H9 (cell line): ENCODE measurements around the gene CHCT1. TPM values are rescaled to one million over a fixed set of nuclear protein-coding genes. Genes with fewer than 3 reads are reported as not detected.

Experiments
- DNase-seq: peaks from one replicate; pipeline ENCODE4 v3.0.0-alpha.2; 2017
- H2AFZ ChIP-seq: one replicate; pipeline ENCODE4 v1.6.1; 2013; ENCODE audit warnings: mild to moderate bottlenecking, low read length, control low read depth, moderate library complexity
- H2AK5ac ChIP-seq: 2 replicates; pipeline ENCODE4 v1.6.1; 2013; ENCODE audit warnings: low read length, control low read depth, mixed read lengths; ENCODE audit not compliant: insufficient read length
- H2BK120ac ChIP-seq: one replicate; pipeline ENCODE4 v1.6.1; 2013; ENCODE audit warnings: low read depth, mild to moderate bottlenecking, low read length, control low read depth, inconsistent platforms; ENCODE audit not compliant: poor library complexity, severe bottlenecking
- H2BK12ac ChIP-seq: 2 replicates; pipeline ENCODE4 v1.6.1; 2013; ENCODE audit warnings: low read length, control low read depth, mixed read lengths, low read depth; ENCODE audit not compliant: insufficient read length
- H2BK15ac ChIP-seq: 2 replicates; pipeline ENCODE4 v1.6.1; 2013; ENCODE audit warnings: low read depth, low read length, control low read depth
- H2BK20ac ChIP-seq: one replicate; pipeline ENCODE4 v1.6.1; 2013; ENCODE audit warnings: low read depth, mild to moderate bottlenecking, low read length, control low read depth, inconsistent platforms; ENCODE audit not compliant: poor library complexity, severe bottlenecking
- H2BK5ac ChIP-seq: 2 replicates; pipeline ENCODE4 v1.6.1; 2013; ENCODE audit warnings: low read length, control low read depth, mixed read lengths; ENCODE audit not compliant: insufficient read length
- H3K14ac ChIP-seq: 2 replicates; pipeline ENCODE4 v1.6.1; 2013; ENCODE audit warnings: low read length, control low read depth; ENCODE audit not compliant: insufficient read depth
- H3K18ac ChIP-seq: 2 replicates; pipeline ENCODE4 v1.6.1; 2013; ENCODE audit warnings: low read depth, mild to moderate bottlenecking, mixed read lengths, low read length, control low read depth; ENCODE audit not compliant: insufficient read length
- H3K23ac ChIP-seq: 2 replicates; pipeline ENCODE4 v1.6.1; 2013; ENCODE audit warnings: low read length, control low read depth, mixed read lengths, low read depth; ENCODE audit not compliant: insufficient read length
- H3K23me2 ChIP-seq: 2 replicates; pipeline ENCODE4 v1.6.1; 2013; ENCODE audit warnings: low read depth, mild to moderate bottlenecking, mixed read lengths, low read length, control low read depth; ENCODE audit not compliant: insufficient read length, poor library complexity, severe bottlenecking
- H3K27ac ChIP-seq: 2 replicates; pipeline ENCODE4 v1.5.1; 2013; ENCODE audit warnings: low read length, control low read depth, mixed read lengths, low read depth; ENCODE audit not compliant: insufficient read length
- H3K27me3 ChIP-seq: 2 replicates; pipeline ENCODE4 v1.6.1; 2013; ENCODE audit warnings: low read length, control low read depth, inconsistent platforms; ENCODE audit not compliant: insufficient read depth
- H3K4ac ChIP-seq: 2 replicates; pipeline ENCODE4 v1.6.1; 2013; ENCODE audit warnings: low read depth, mild to moderate bottlenecking, control low read depth, inconsistent platforms, low read length, moderate library complexity
- H3K4me1 ChIP-seq: 2 replicates; pipeline ENCODE4 v1.6.1; 2013; ENCODE audit warnings: low read length, control low read depth, inconsistent platforms; ENCODE audit not compliant: insufficient read depth
- H3K4me2 ChIP-seq: 2 replicates; pipeline ENCODE4 v1.6.1; 2013; ENCODE audit warnings: low read length, control low read depth, mixed read lengths; ENCODE audit not compliant: insufficient read length, insufficient read depth
- H3K56ac ChIP-seq: 2 replicates; pipeline ENCODE4 v1.6.1; 2013; ENCODE audit warnings: low read depth, mild to moderate bottlenecking, mixed read lengths, low read length, control low read depth; ENCODE audit not compliant: insufficient read length
- H3K79me1 ChIP-seq: 2 replicates; pipeline ENCODE4 v1.6.1; 2013; ENCODE audit warnings: low read depth, mild to moderate bottlenecking, moderate library complexity, low read length, control low read depth, inconsistent platforms; ENCODE audit not compliant: insufficient read depth, poor library complexity, severe bottlenecking
- H3K79me2 ChIP-seq: 2 replicates; pipeline ENCODE4 v1.6.1; 2013; ENCODE audit warnings: low read length, control low read depth, inconsistent platforms; ENCODE audit not compliant: insufficient read depth
- H3K9ac ChIP-seq: 2 replicates; pipeline ENCODE4 v1.6.1; 2013; ENCODE audit warnings: low read length, control low read depth, mixed read lengths; ENCODE audit not compliant: insufficient read length; ENCODE audit errors: extremely low read depth
- H3K9me3 ChIP-seq: one replicate; pipeline ENCODE4 v1.6.1; 2013; ENCODE audit warnings: low read depth, low read length, inconsistent platforms; ENCODE audit not compliant: control insufficient read depth
- H3T11ph ChIP-seq: one replicate; pipeline ENCODE4 v1.6.1; 2013; ENCODE audit warnings: mild to moderate bottlenecking, low read length, control low read depth, inconsistent platforms
- H4K20me1 ChIP-seq: one replicate; pipeline ENCODE4 v1.6.1; 2013; ENCODE audit not compliant: control insufficient read depth, insufficient read length, insufficient read depth
- H4K5ac ChIP-seq: 2 replicates; pipeline ENCODE4 v1.6.1; 2013; ENCODE audit warnings: low read depth, mild to moderate bottlenecking, mixed read lengths, low read length, control low read depth; ENCODE audit not compliant: insufficient read length
- H4K8ac ChIP-seq: replicated peaks from 2 replicates; pipeline ENCODE4 v1.6.1; 2013; ENCODE audit warnings: low read length, control low read depth, mixed read lengths, low read depth; ENCODE audit not compliant: insufficient read length
- H4K91ac ChIP-seq: 2 replicates; pipeline ENCODE4 v1.6.1; 2013; ENCODE audit warnings: low read depth, mild to moderate bottlenecking, moderate library complexity, mixed read lengths, low read length, control low read depth; ENCODE audit not compliant: insufficient read length
- H3K27ac Mint-ChIP-seq, 3 experiments: 2 replicates in 2 of 3; 3 replicates in 1 of 3; pipeline ENCODE4 v1.8.0; 2020 to 2021; ENCODE audit warnings: mixed read lengths in 3 of 3, mild to moderate bottlenecking in 1 of 3, moderate library complexity in 1 of 3
- H3K27me3 Mint-ChIP-seq: 2 replicates; pipeline ENCODE4 v1.8.0; 2021; ENCODE audit warnings: low read depth, mild to moderate bottlenecking, moderate library complexity, mixed read lengths
- H3K36me3 Mint-ChIP-seq, 3 experiments: 2 replicates in 2 of 3; 3 replicates in 1 of 3; pipeline ENCODE4 v1.8.0; 2020 to 2021; ENCODE audit warnings: low read depth in 3 of 3, mixed read lengths in 3 of 3; ENCODE audit not compliant: insufficient read depth in 1 of 3
- H3K4me1 Mint-ChIP-seq, 2 experiments: 2 replicates each; pipeline ENCODE4 v1.8.0; 2020; ENCODE audit warnings: mixed read lengths in 2 of 2
- H3K4me3 Mint-ChIP-seq, 2 experiments: 2 replicates in 1 of 2; 3 replicates in 1 of 2; pipeline ENCODE4 v1.8.0; 2020 to 2021; ENCODE audit warnings: mild to moderate bottlenecking in 2 of 2, mixed read lengths in 2 of 2, moderate library complexity in 1 of 2
- H3K9me3 Mint-ChIP-seq, 2 experiments: 2 replicates in 1 of 2; 3 replicates in 1 of 2; pipeline ENCODE4 v1.8.0; 2020; ENCODE audit warnings: mild to moderate bottlenecking in 2 of 2, mixed read lengths in 2 of 2, moderate library complexity in 1 of 2
- WGBS: extraction: QIAGEN DNeasy Blood & Tissue Kit; methylation state at CpG from one replicate; pipeline ENCODE4 v1.1.7; 2013; ENCODE audit warnings: missing lambda C conversion rate, low lambda C conversion rate, mixed read lengths; ENCODE audit not compliant: insufficient read length; ENCODE audit errors: extremely low coverage; 5-methylcytosine and 5-hydroxymethylcytosine counted together
- total RNA-seq: library from RNA; stranded (reverse); gene quantifications from 2 replicates; pipeline ENCODE4 v1.2.1, GENCODE V29; 2021
- TF ChIP-seq, protein P1 (sequence below): fragments of 200-600 bp; sonication (generic); conservative IDR thresholded peaks from 3 replicates; pipeline ENCODE4 v1.8.0; 2021; ENCODE audit warnings: antibody characterized with exemption, mild to moderate bottlenecking

Gene CHCT1
- total RNA-seq, 1 experiment from 2014 or later, result not detected

DNA sequence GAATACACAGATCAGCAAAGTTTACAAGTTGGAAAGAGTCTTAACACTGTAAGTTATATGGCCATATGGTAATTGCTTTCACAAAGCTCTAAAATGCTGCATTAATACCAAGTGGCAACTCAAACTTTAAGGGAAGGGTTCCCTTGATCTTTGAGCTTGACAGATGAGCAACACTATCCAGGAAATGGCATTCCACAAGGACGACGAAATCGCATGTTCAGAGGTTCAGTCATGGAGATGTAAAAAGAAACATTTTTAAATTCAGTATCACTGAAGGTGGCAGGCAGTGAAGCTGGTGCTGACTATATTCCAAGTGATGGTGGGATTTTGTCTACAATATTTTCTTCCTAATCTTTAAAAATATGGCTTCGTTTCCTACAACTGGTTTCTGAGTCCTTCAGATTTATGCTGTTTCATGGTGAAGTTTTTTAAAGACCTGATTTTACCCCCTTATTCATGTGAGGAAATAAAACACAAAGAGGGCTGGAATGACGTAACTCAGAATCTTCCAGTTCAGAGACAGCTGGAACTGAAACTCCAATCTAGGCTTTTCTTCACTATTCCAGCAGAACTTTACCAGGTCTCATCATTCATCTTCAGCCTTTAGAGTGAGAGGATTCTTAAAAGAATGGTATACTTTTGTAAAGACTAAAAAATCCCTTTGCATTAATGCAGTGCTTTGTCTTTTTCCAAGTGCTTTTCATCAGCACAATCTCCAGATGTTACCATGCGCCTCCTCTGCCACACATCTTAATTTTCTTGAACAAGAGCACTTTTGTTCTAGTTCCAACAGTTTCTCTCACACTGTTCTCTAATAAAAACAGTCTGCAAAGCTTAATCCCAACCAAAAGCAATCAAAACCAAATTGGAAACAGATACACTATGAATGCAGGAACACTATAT, 20.2 kb downstream of the CHCT1 start:
- no peak overlapping the region for H3K4me2 ChIP-seq
- no peak for DNase-seq
- Mint-ChIP-seq H3K4me1 (peaks cover 3% of the 10 kb centered on the region in 2 experiments; a peak in 2 of 4 replicates), H3K9me3 (peaks cover 3 to 8% of the 10 kb centered on the region in 2 experiments; a peak in 2 of 5 replicates), H3K27ac (no peak overlapping the region), H3K36me3 (peaks cover 0 to 8% (median 7%) of the 10 kb centered on the region in 3 experiments; a peak in 5 of 7 replicates), H3K4me3 (no peak overlapping the region), H3K27me3 (no peaks in the 10 kb centered on the region; the same call in 1 of the 2 replicates)
- H3K18ac ChIP-seq, result no peak overlapping the region
- no peak overlapping the region for H4K5ac ChIP-seq
- no peak overlapping the region for H3K23ac ChIP-seq
- H3K4ac ChIP-seq, result no peak overlapping the region
- no CpG with 5 or more reads among the region's 6 CpGs for WGBS
- H4K8ac ChIP-seq, result no peak overlapping the region
- H3K27ac ChIP-seq, result no peak overlapping the region
- H4K91ac ChIP-seq, result no peak overlapping the region
- H3K9ac ChIP-seq, result no peak overlapping the region
- no peaks in the 10 kb centered on the region for H3K23me2 ChIP-seq
- no peaks in the 10 kb centered on the region for H3K79me2 ChIP-seq
- H2AK5ac ChIP-seq, result no peak overlapping the region
- H3K27me3 ChIP-seq, result no peaks in the 10 kb centered on the region
- no peak overlapping the region for H2BK120ac ChIP-seq
- no peaks in the 10 kb centered on the region for H3K79me1 ChIP-seq
- no peak overlapping the region for H3K14ac ChIP-seq
- H3K9me3 ChIP-seq, result no peaks in the 10 kb centered on the region
- no peaks in the 10 kb centered on the region for H4K20me1 ChIP-seq
- TF ChIP-seq, protein P1, sequence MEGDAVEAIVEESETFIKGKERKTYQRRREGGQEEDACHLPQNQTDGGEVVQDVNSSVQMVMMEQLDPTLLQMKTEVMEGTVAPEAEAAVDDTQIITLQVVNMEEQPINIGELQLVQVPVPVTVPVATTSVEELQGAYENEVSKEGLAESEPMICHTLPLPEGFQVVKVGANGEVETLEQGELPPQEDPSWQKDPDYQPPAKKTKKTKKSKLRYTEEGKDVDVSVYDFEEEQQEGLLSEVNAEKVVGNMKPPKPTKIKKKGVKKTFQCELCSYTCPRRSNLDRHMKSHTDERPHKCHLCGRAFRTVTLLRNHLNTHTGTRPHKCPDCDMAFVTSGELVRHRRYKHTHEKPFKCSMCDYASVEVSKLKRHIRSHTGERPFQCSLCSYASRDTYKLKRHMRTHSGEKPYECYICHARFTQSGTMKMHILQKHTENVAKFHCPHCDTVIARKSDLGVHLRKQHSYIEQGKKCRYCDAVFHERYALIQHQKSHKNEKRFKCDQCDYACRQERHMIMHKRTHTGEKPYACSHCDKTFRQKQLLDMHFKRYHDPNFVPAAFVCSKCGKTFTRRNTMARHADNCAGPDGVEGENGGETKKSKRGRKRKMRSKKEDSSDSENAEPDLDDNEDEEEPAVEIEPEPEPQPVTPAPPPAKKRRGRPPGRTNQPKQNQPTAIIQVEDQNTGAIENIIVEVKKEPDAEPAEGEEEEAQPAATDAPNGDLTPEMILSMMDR, result no peak
- no peak overlapping the region for H2BK15ac ChIP-seq
- no peak overlapping the region for H2BK12ac ChIP-seq
- H3K4me1 ChIP-seq, result no peaks in the 10 kb centered on the region; the same call in 1 of the 2 replicates
- no peak overlapping the region for H2AFZ ChIP-seq
- H3T11ph ChIP-seq, result no peak overlapping the region
- no peak overlapping the region for H2BK5ac ChIP-seq
- H3K56ac ChIP-seq, result no peak overlapping the region
- no peak overlapping the region for H2BK20ac ChIP-seq
